Thyroid gland (tissue), 4 donors: Measurements from ENCODE around the gene WNK3.

Experiments
- CTCF ChIP-seq, 6 experiments: fragments of 200-600 bp in 3 of 6; fragments of 450-650 bp in 3 of 6; sonication (generic) in 3 of 6; IDR thresholded peaks; one replicate each; pipeline ENCODE4 v1.5.1; 2016 to 2019; ENCODE audit warnings: antibody characterized with exemption in 6 of 6, mild to moderate bottlenecking in 2 of 6, inconsistent platforms in 1 of 6, moderate library complexity in 1 of 6
- POLR2A ChIP-seq, 2 donors: fragments of 450-650 bp; IDR thresholded peaks; one replicate each; pipeline ENCODE4 v1.6.1; 2017; ENCODE audit warnings: antibody characterized with exemption in 2 of 2, mild to moderate bottlenecking in 2 of 2, moderate library complexity in 1 of 2

- TF ChIP-seq POLR2A (IDR thresholded peaks at IDR 0.05) (no peak), CTCF (IDR thresholded peaks at IDR 0.05) (no peak)
Measured at GRCh38 chrX:54178100-54178940, 179.5 kb downstream of the WNK3 start.
